Fibroblast of mammary gland (primary cell): Measurements from ENCODE around the gene CEP128.

ENCODE experiments used
- DNase-seq: peaks from one replicate; pipeline ENCODE4 v3.0.0-alpha.2; 2010; ENCODE audit warnings: low read depth
- H3K4me3 ChIP-seq: 2 replicates; pipeline ENCODE4 v1.5.1; 2011; ENCODE audit warnings: low read depth, mild to moderate bottlenecking, low read length, moderate library complexity; ENCODE audit not compliant: control insufficient read depth
- TF ChIP-seq, protein P1 (sequence below): conservative IDR thresholded peaks from 2 replicates; pipeline ENCODE4 v1.5.1; 2011; ENCODE audit warnings: low read depth, low read length, inconsistent platforms; ENCODE audit not compliant: control insufficient read depth, insufficient read depth

Gene CEP128

GRCh38 chr14:80965037-80965436, 23.5 kb upstream of the CEP128 start:
- H3K4me3 ChIP-seq, result no peak overlapping the region
- DNase-seq, result no peak
- TF ChIP-seq, protein P1, sequence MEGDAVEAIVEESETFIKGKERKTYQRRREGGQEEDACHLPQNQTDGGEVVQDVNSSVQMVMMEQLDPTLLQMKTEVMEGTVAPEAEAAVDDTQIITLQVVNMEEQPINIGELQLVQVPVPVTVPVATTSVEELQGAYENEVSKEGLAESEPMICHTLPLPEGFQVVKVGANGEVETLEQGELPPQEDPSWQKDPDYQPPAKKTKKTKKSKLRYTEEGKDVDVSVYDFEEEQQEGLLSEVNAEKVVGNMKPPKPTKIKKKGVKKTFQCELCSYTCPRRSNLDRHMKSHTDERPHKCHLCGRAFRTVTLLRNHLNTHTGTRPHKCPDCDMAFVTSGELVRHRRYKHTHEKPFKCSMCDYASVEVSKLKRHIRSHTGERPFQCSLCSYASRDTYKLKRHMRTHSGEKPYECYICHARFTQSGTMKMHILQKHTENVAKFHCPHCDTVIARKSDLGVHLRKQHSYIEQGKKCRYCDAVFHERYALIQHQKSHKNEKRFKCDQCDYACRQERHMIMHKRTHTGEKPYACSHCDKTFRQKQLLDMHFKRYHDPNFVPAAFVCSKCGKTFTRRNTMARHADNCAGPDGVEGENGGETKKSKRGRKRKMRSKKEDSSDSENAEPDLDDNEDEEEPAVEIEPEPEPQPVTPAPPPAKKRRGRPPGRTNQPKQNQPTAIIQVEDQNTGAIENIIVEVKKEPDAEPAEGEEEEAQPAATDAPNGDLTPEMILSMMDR, result no peak

- TF ChIP-seq, protein P1, result no peak
- H3K4me3 ChIP-seq, result no peak overlapping the region
- DNase-seq, result no peak
Observed at GRCh38 chr14:80959496-80959895, 18.0 kb upstream of the CEP128 start.

GRCh38 chr14:80958939-80959338, 17.4 kb upstream of the CEP128 start:
- TF ChIP-seq, protein P1, result no peak
- no peak for DNase-seq
- no peak overlapping the region for H3K4me3 ChIP-seq

GRCh38 chr14:80958226-80958625, 16.7 kb upstream of the CEP128 start:
- H3K4me3 ChIP-seq, result no peak overlapping the region
- no peak for DNase-seq
- TF ChIP-seq, protein P1, result no peak

DNA sequence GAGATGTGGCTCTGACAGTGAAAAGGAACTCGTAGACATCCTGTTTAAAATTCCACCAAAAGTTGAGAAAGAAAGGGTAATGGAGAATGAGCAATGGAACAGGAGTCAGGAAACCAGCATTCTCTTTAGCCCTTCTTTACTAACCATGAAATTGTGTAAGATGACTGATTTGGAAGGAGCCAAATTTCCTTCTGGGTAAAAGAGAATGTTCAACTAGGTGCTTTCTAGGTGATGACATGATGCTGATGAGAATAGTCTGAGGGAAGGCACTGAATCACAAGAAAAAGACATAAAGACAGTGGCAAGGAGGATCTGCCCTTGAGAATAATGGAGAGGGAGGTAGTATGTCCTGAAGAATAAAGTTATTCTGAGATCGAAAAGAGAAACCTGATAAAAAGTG, 16.1 kb upstream of the CEP128 start:
- DNase-seq, result no peak
- TF ChIP-seq, protein P1, result no peak

DNA sequence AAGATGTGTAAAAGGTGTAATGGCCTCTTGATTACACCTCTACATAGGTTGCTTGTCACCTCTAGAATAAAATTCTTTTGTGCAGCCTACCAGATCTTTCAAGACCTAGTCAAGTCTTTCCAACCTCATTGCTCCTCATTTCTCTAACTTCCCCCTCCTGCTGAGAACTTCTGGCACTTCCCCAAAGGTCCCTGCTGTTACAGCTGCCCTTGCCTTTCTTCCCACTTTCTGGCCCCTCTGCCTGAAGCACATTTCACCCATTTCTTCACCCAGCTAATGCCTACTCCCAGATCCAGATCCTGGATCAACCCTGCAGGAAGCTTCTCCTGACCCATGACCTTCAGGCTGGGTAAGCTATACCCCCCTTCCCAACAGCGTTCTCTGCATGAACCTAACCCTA, 15.4 kb upstream of the CEP128 start:
- no peak for DNase-seq
- TF ChIP-seq, protein P1, result no peak
- H3K4me3 ChIP-seq, result no peak overlapping the region

More for the DNA sequence above, 16.1 kb upstream of the CEP128 start:
- H3K4me3 ChIP-seq, result no peak overlapping the region

DNA sequence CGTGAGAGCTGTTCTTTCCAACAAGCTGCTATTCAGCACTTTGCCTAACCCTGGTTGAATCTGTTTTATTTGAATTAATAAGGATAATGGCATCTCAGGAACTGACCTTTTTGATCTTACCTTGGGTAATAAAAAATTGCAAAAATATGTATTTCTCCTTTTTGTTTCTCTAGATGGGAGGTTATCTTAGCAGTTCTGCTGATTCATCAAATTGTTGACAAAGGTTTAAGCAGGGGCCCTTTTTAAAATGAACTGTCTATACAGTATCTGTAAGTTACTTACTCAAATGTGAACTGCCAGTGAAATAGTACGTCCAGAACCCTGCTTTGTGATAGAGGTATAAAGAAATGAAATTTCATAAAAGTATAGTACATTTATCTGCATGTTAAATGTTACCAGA, 14.6 kb upstream of the CEP128 start:
- TF ChIP-seq, protein P1, result no peak
- H3K4me3 ChIP-seq, result no peak overlapping the region
- DNase-seq, result no peak
